CD14-positive monocyte (primary cell): ENCODE measurements around the gene FMNL3. TPM values are rescaled to one million over a fixed set of nuclear protein-coding genes. Genes with fewer than 3 reads are reported as not detected.

ENCODE experiments used
- DNase-seq, 3 donors: peaks; one replicate each; pipeline ENCODE4 v3.0.0-alpha.2; 2011 to 2022
- H2AFZ ChIP-seq: 2 replicates; pipeline ENCODE4 v1.6.0; 2012; ENCODE audit warnings: mild to moderate bottlenecking, low read depth, low read length, inconsistent platforms; ENCODE audit not compliant: insufficient read depth, poor library complexity, severe bottlenecking
- H3K27ac ChIP-seq, 2 donors: 1 replicate in 1 of 2; 2 replicates in 1 of 2; pipeline ENCODE4 v1.5.1; 2012 to 2013; ENCODE audit warnings: low read length in 2 of 2, control low read depth in 1 of 2, inconsistent platforms in 1 of 2, low read depth in 1 of 2, mild to moderate bottlenecking in 1 of 2
- H3K27me3 ChIP-seq, 2 donors: one replicate each; pipeline versions ENCODE4 v1.6.0 to v1.6.1; 2011 to 2013; ENCODE audit warnings: low read length in 2 of 2; ENCODE audit not compliant: control insufficient read depth in 2 of 2, insufficient read depth in 2 of 2
- H3K36me3 ChIP-seq, 2 donors: replicated peaks in 1 of 2; 1 replicate in 1 of 2; 2 replicates in 1 of 2; pipeline versions ENCODE4 v1.5.1 to v1.6.1; 2012 to 2013; ENCODE audit warnings: low read length in 2 of 2, control low read depth in 1 of 2, inconsistent platforms in 1 of 2, mild to moderate bottlenecking in 1 of 2; ENCODE audit not compliant: insufficient read depth in 2 of 2, control insufficient read depth in 1 of 2
- H3K4me1 ChIP-seq, 2 donors: 1 replicate in 1 of 2; 2 replicates in 1 of 2; pipeline versions ENCODE4 v1.5.1 to v1.6.1; 2012 to 2013; ENCODE audit warnings: low read length in 2 of 2, control low read depth in 1 of 2, inconsistent platforms in 1 of 2, mild to moderate bottlenecking in 1 of 2, moderate library complexity in 1 of 2; ENCODE audit not compliant: insufficient read depth in 2 of 2, control insufficient read depth in 1 of 2
- H3K4me2 ChIP-seq: replicated peaks from 2 replicates; pipeline ENCODE3; 2012; ENCODE audit warnings: low read length, moderate library complexity, mild to moderate bottlenecking; ENCODE audit not compliant: poor library complexity, severe bottlenecking; ENCODE audit errors: extremely low read depth
- H3K4me3 ChIP-seq, 3 experiments: fragments of 200-600 bp in 1 of 3; sonication (generic) in 1 of 3; replicated peaks in 1 of 3; 1 replicate in 2 of 3; 2 replicates in 1 of 3; pipeline ENCODE4 v1.5.1; 2011 to 2013; ENCODE audit warnings: low read length in 3 of 3, mild to moderate bottlenecking in 3 of 3, control low read depth in 2 of 3, low read depth in 2 of 3, inconsistent platforms in 1 of 3, moderate library complexity in 1 of 3
- H3K79me2 ChIP-seq: 2 replicates; pipeline ENCODE4 v1.6.0; 2012; ENCODE audit warnings: mild to moderate bottlenecking, control low read depth, inconsistent platforms, low read length, moderate library complexity; ENCODE audit not compliant: insufficient read depth
- H3K9ac ChIP-seq: 2 replicates; pipeline ENCODE4 v1.6.0; 2017; ENCODE audit warnings: low read length, mild to moderate bottlenecking; ENCODE audit not compliant: insufficient read depth, poor library complexity, severe bottlenecking
- H3K9me3 ChIP-seq, 2 donors: replicated peaks in 1 of 2; 1 replicate in 1 of 2; 2 replicates in 1 of 2; pipeline versions ENCODE4 v1.5.1 to v1.6.1; 2012 to 2013; ENCODE audit warnings: low read length in 2 of 2, control low read depth in 1 of 2; ENCODE audit not compliant: control insufficient read depth in 1 of 2, insufficient read depth in 1 of 2
- H4K20me1 ChIP-seq: 2 replicates; pipeline ENCODE4 v1.6.0; 2012; ENCODE audit warnings: mild to moderate bottlenecking, low read length, control low read depth, moderate library complexity; ENCODE audit not compliant: insufficient read depth
- H3K27ac Mint-ChIP-seq, 7 donors: one replicate each; pipeline ENCODE4 v1.8.0; 2020; ENCODE audit warnings: mild to moderate bottlenecking in 7 of 7, mixed read lengths in 7 of 7, moderate library complexity in 6 of 7, inconsistent platforms in 2 of 7
- H3K27me3 Mint-ChIP-seq, 3 donors: one replicate each; pipeline ENCODE4 v1.8.0; 2021 to 2022; ENCODE audit warnings: low read depth in 3 of 3, mild to moderate bottlenecking in 3 of 3, mixed read lengths in 3 of 3, moderate library complexity in 3 of 3, inconsistent platforms in 1 of 3
- H3K36me3 Mint-ChIP-seq, 2 donors: one replicate each; pipeline ENCODE4 v1.8.0; 2020; ENCODE audit warnings: mixed read lengths in 2 of 2, inconsistent platforms in 1 of 2, mild to moderate bottlenecking in 1 of 2
- H3K4me1 Mint-ChIP-seq: one replicate; pipeline ENCODE4 v1.8.0; 2020; ENCODE audit warnings: mild to moderate bottlenecking, mixed read lengths
- H3K4me3 Mint-ChIP-seq, 2 donors: one replicate each; pipeline ENCODE4 v1.8.0; 2020; ENCODE audit warnings: mild to moderate bottlenecking in 2 of 2, mixed read lengths in 2 of 2, moderate library complexity in 1 of 2
- H3K9me3 Mint-ChIP-seq, 7 donors: one replicate each; pipeline ENCODE4 v1.8.0; 2020 to 2022; ENCODE audit warnings: mixed read lengths in 7 of 7, mild to moderate bottlenecking in 6 of 7, moderate library complexity in 6 of 7, inconsistent platforms in 2 of 7
- CTCF ChIP-seq: fragments of 200-600 bp; IDR thresholded peaks from one replicate; pipeline ENCODE4 v1.8.0; 2022; ENCODE audit warnings: antibody characterized with exemption, mild to moderate bottlenecking
- WGBS: methylation state at CpG from one replicate; pipeline ENCODE4 v1.1.5; 2013; ENCODE audit warnings: missing lambda C conversion rate; ENCODE audit not compliant: insufficient coverage; 5-methylcytosine and 5-hydroxymethylcytosine counted together
- intact Hi-C, 2 donors: fragments of 100-400 bp; cut with micrococcal nuclease; formaldehyde crosslinking; loops; one replicate each; pipeline versions ENCODE4 v1.15.0 to v1.15.1; 2023
- polyA plus RNA-seq, 3 donors: library from polyadenylated mRNA; depleted of rRNA in 1 of 3; unstranded in 2 of 3; stranded (reverse) in 1 of 3; fragments of 300-500 nt in 2 of 3; fragments of >200 nt in 1 of 3; fragmentation: Illumina TruSeq in 2 of 3; gene quantifications; 1 replicate in 2 of 3; 2 replicates in 1 of 3; pipeline ENCODE4 v1.2.3, GENCODE V29; 2012 to 2021

Gene FMNL3
- polyA plus RNA-seq, 3 donors, result 1.5 to 5.4 (median 1.7) TPM

GRCh38 chr12:49669796-49670195 is 37.4 kb downstream of the FMNL3 start:
- H4K20me1 ChIP-seq, result no peaks in the 10 kb centered on the region
- H3K79me2 ChIP-seq, result no peaks in the 10 kb centered on the region
- intact Hi-C loops, result no loop called here
- no peak overlapping the region for H3K4me3 ChIP-seq
- H3K9ac ChIP-seq, result no peak overlapping the region
- H2AFZ ChIP-seq, result no peak overlapping the region
- WGBS, result 93% methylated on average over 4 of the region's 4 CpGs
- Mint-ChIP-seq H3K36me3 (peaks cover 0 to 6% of the 10 kb centered on the region in 2 donors), H3K4me3 (no peak overlapping the region), H3K4me1 (peaks cover 53% of the 10 kb centered on the region), H3K27ac (peak overlapping the region in 2 of 7 donors; percentile 3 to 82), H3K9me3 (peaks cover 0 to 2% (median 0%) of the 10 kb centered on the region in 7 donors), H3K27me3 (peaks cover 1 to 2% (median 1%) of the 10 kb centered on the region in 3 donors)
- H3K36me3 ChIP-seq, result no peaks in the 10 kb centered on the region
- H3K9me3 ChIP-seq, result no peaks in the 10 kb centered on the region
- peaks cover 35 to 42% of the 10 kb centered on the region in 2 donors for H3K4me1 ChIP-seq
- H3K4me2 ChIP-seq, result no peak overlapping the region
- no peak overlapping the region for H3K27ac ChIP-seq
- H3K27me3 ChIP-seq, result no peaks in the 10 kb centered on the region
- TF ChIP-seq CTCF, result no peak
- no peak for DNase-seq

GRCh38 chr12:49667325-49668090 is 39.7 kb downstream of the FMNL3 start:
- Histone ChIP-seq H2AFZ (no peak overlapping the region), H3K4me3 (no peak overlapping the region), H3K9me3 (no peaks in the 10 kb centered on the region), H4K20me1 (no peaks in the 10 kb centered on the region), H3K27me3 (no peaks in the 10 kb centered on the region), H3K4me2 (no peak overlapping the region), H3K4me1 (peaks cover 49 to 55% of the 10 kb centered on the region in 2 donors), H3K36me3 (no peaks in the 10 kb centered on the region), H3K9ac (no peak overlapping the region), H3K79me2 (no peaks in the 10 kb centered on the region), H3K27ac (no peak overlapping the region)
- intact Hi-C loops, result no loop called here
- Mint-ChIP-seq H3K4me1 (peaks cover 58% of the 10 kb centered on the region), H3K4me3 (no peak overlapping the region), H3K36me3 (peaks cover 0 to 9% of the 10 kb centered on the region in 2 donors), H3K9me3 (peaks cover 0 to 2% (median 0%) of the 10 kb centered on the region in 7 donors), H3K27me3 (peaks cover 0 to 2% (median 1%) of the 10 kb centered on the region in 3 donors), H3K27ac (peak overlapping the region in 1 of 7 donors; percentile 22)
- no peak for TF ChIP-seq CTCF
- no peak for DNase-seq
- WGBS, result 83% methylated on average over 1 of the region's 2 CpGs
